ENCODE results near the gene RAB11A.

Gene RAB11A

DNA sequence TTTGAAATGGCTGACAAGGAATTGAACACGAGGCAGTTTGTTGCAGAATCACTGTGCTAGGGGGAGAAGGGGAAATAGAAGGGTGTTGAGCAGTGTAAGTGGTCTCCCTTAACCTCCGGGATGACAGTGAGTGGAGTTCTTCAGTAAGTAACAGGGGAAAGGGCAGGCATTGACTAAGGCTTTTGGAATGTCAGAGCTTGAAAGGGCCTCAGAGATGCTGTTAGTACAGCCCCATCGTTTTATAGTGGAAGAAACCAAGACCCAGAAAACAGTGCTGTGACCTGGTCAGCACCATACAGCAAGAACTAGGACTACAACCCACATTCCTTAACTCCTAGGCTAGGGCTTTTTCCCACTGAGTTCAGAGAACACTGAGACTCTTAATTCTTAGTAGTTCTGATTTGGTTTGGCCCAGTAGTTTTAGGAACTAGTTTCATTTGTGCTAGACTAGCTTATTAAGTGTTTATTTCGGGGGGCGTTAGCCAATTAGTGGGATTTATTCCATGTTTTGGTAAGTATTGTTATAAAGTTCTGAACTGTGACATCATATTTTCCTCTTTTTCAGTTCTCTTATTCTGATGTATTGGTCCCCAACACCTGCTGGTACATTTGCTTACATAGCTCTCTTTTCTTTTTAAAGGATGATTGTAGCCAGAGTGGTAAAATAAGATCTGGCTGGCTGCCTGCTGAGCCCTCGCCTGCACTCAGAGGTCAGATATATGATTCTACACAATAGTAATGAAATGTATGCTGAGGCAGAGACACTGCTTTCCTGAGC is 34.2 kb downstream of the RAB11A start:
- H3K9me3 ChIP-seq (ENCODE audit: insufficient read depth, low read depth, low read length) = no peaks in the 10 kb centered on the region
- no peaks in the 10 kb centered on the region for H3K79me2 ChIP-seq (ENCODE audit: insufficient read depth, low read length)
- no peak overlapping the region for H3K4me3 ChIP-seq (ENCODE audit: low read length, poor library complexity, severe bottlenecking)
- no peaks in the 10 kb centered on the region for H3F3A ChIP-seq (ENCODE audit: low read depth)
- no peaks in the 10 kb centered on the region for H3K27me3 ChIP-seq (ENCODE audit: insufficient read depth, low read length, poor library complexity, severe bottlenecking)
- H3K4me1 ChIP-seq (ENCODE audit: insufficient read depth, low read length, poor library complexity, severe bottlenecking) = peaks cover 11% of the 10 kb centered on the region
- no peaks in the 10 kb centered on the region for H4K20me1 ChIP-seq (ENCODE audit: insufficient read depth, low read length, poor library complexity, severe bottlenecking)
- no peak overlapping the region for H2AFZ ChIP-seq (ENCODE audit: low read length)
- TF ChIP-seq EZH2phosphoT487 (IDR thresholded peaks at IDR 0.05; ENCODE audit: borderline replicate concordance) = no peak
- TF ChIP-seq, protein P1, sequence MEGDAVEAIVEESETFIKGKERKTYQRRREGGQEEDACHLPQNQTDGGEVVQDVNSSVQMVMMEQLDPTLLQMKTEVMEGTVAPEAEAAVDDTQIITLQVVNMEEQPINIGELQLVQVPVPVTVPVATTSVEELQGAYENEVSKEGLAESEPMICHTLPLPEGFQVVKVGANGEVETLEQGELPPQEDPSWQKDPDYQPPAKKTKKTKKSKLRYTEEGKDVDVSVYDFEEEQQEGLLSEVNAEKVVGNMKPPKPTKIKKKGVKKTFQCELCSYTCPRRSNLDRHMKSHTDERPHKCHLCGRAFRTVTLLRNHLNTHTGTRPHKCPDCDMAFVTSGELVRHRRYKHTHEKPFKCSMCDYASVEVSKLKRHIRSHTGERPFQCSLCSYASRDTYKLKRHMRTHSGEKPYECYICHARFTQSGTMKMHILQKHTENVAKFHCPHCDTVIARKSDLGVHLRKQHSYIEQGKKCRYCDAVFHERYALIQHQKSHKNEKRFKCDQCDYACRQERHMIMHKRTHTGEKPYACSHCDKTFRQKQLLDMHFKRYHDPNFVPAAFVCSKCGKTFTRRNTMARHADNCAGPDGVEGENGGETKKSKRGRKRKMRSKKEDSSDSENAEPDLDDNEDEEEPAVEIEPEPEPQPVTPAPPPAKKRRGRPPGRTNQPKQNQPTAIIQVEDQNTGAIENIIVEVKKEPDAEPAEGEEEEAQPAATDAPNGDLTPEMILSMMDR (conservative IDR thresholded peaks at IDR 0.05; ENCODE audit: low read length) = no peak
- no peak overlapping the region for H3K9ac ChIP-seq (ENCODE audit: low read depth, low read length, poor library complexity, severe bottlenecking)
- H3K9me2 ChIP-seq (replicated peaks; ENCODE audit: low read depth, low read length) = no peaks in the 10 kb centered on the region
- no peak overlapping the region for H3K4me2 ChIP-seq (ENCODE audit: low read depth, low read length, poor library complexity, severe bottlenecking)
- H3K36me3 ChIP-seq (ENCODE audit: insufficient read depth, low read length) = peaks cover 55% of the 10 kb centered on the region; the same call in 1 of the 2 replicates

DNA sequence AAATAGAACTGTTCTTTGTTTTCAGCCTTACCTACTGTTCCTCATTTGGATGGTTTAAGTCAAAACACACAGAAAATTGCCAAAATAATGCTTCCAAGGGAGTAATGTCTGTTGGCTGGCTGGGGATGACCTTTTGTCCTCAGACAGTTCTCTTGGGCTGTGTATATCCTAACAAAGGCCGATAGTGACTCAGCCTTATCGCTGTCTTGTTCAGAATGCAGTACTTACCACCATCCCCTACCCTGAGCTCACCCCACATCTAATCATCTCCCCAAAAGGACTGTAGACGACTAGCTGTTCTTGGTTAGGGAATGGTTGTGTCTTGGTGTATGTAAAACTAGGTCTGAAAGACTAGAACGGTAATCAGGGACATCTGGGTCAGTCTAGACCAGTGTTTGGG is 35.0 kb downstream of the RAB11A start:
- H3K4me2 ChIP-seq (ENCODE audit: low read depth, low read length, poor library complexity, severe bottlenecking) = no peak overlapping the region
- no peak overlapping the region for H2AFZ ChIP-seq (ENCODE audit: low read length)
- no peaks in the 10 kb centered on the region for H3K9me3 ChIP-seq (ENCODE audit: insufficient read depth, low read depth, low read length)
- H3K4me3 ChIP-seq (ENCODE audit: low read length, poor library complexity, severe bottlenecking) = no peak overlapping the region
- TF ChIP-seq, protein P1 (conservative IDR thresholded peaks at IDR 0.05; ENCODE audit: low read length) = no peak
- no peak for TF ChIP-seq EZH2phosphoT487 (IDR thresholded peaks at IDR 0.05; ENCODE audit: borderline replicate concordance)
- H3F3A ChIP-seq (ENCODE audit: low read depth) = no peaks in the 10 kb centered on the region
- H4K20me1 ChIP-seq (ENCODE audit: insufficient read depth, low read length, poor library complexity, severe bottlenecking) = no peaks in the 10 kb centered on the region
- H3K79me2 ChIP-seq (ENCODE audit: insufficient read depth, low read length) = no peaks in the 10 kb centered on the region
- peaks cover 52% of the 10 kb centered on the region; the same call in 1 of the 2 replicates for H3K36me3 ChIP-seq (ENCODE audit: insufficient read depth, low read length)
- H3K9ac ChIP-seq (ENCODE audit: low read depth, low read length, poor library complexity, severe bottlenecking) = no peak overlapping the region
- H3K4me1 ChIP-seq (ENCODE audit: insufficient read depth, low read length, poor library complexity, severe bottlenecking) = peaks cover 11% of the 10 kb centered on the region
- H3K9me2 ChIP-seq (replicated peaks; ENCODE audit: low read depth, low read length) = no peaks in the 10 kb centered on the region
- H3K27me3 ChIP-seq (ENCODE audit: insufficient read depth, low read length, poor library complexity, severe bottlenecking) = no peaks in the 10 kb centered on the region

GRCh38 chr15:65906396-65906795 is 37.1 kb downstream of the RAB11A start:
- peaks cover 11% of the 10 kb centered on the region for H3K4me1 ChIP-seq (ENCODE audit: insufficient read depth, low read length, poor library complexity, severe bottlenecking)
- H3K27me3 ChIP-seq (ENCODE audit: insufficient read depth, low read length, poor library complexity, severe bottlenecking) = no peaks in the 10 kb centered on the region
- no peak overlapping the region for H2AFZ ChIP-seq (ENCODE audit: low read length)
- H3K4me2 ChIP-seq (ENCODE audit: low read depth, low read length, poor library complexity, severe bottlenecking) = no peak overlapping the region
- no peak overlapping the region for H3K9ac ChIP-seq (ENCODE audit: low read depth, low read length, poor library complexity, severe bottlenecking)
- H3K4me3 ChIP-seq (ENCODE audit: low read length, poor library complexity, severe bottlenecking) = no peak overlapping the region
- TF ChIP-seq, protein P1 (conservative IDR thresholded peaks at IDR 0.05; ENCODE audit: low read length) = no peak
- no peak for TF ChIP-seq EZH2phosphoT487 (IDR thresholded peaks at IDR 0.05; ENCODE audit: borderline replicate concordance)
- H3K9me2 ChIP-seq (replicated peaks; ENCODE audit: low read depth, low read length) = no peaks in the 10 kb centered on the region
- H3K36me3 ChIP-seq (ENCODE audit: insufficient read depth, low read length) = peaks cover 37% of the 10 kb centered on the region; the same call in 1 of the 2 replicates
- no peaks in the 10 kb centered on the region for H4K20me1 ChIP-seq (ENCODE audit: insufficient read depth, low read length, poor library complexity, severe bottlenecking)
- H3K9me3 ChIP-seq (ENCODE audit: insufficient read depth, low read depth, low read length) = no peaks in the 10 kb centered on the region
- H3F3A ChIP-seq (ENCODE audit: low read depth) = no peaks in the 10 kb centered on the region
- H3K79me2 ChIP-seq (ENCODE audit: insufficient read depth, low read length) = no peaks in the 10 kb centered on the region
